Mesendoderm (in vitro differentiated cells): ENCODE data around the gene ATP13A5.
A peak's percentile ranks its signal among the peaks of the same experiment; 100 is the strongest.

Experiments used
- DNase-seq: peaks from one replicate; pipeline ENCODE4 v3.0.0; 2013
- H2AK5ac ChIP-seq: 2 replicates; pipeline ENCODE4 v1.6.1; 2013; ENCODE audit warnings: low read length, inconsistent platforms
- H2BK120ac ChIP-seq: 2 replicates; pipeline ENCODE4 v1.6.1; 2013; ENCODE audit warnings: low read depth, mild to moderate bottlenecking, low read length, moderate library complexity, mixed read lengths
- H2BK15ac ChIP-seq: replicated peaks from 2 replicates; pipeline ENCODE4 v1.6.1; 2013; ENCODE audit warnings: low read depth, mild to moderate bottlenecking, moderate library complexity
- H2BK5ac ChIP-seq: 2 replicates; pipeline ENCODE4 v1.6.1; 2013; ENCODE audit warnings: low read length, inconsistent platforms
- H3K18ac ChIP-seq: 2 replicates; pipeline ENCODE4 v1.6.1; 2013; ENCODE audit warnings: mild to moderate bottlenecking, low read length, mixed read lengths
- H3K23ac ChIP-seq: one replicate; pipeline ENCODE4 v1.6.1; 2013; ENCODE audit warnings: low read length
- H3K27ac ChIP-seq: 2 replicates; pipeline ENCODE4 v1.5.1; 2013; ENCODE audit warnings: low read depth, mild to moderate bottlenecking, inconsistent platforms, low read length, moderate library complexity
- H3K27me3 ChIP-seq: 2 replicates; pipeline ENCODE4 v1.6.1; 2013; ENCODE audit warnings: low read length, control low read depth, mild to moderate bottlenecking, inconsistent platforms; ENCODE audit not compliant: insufficient read depth, poor library complexity
- H3K36me3 ChIP-seq: 2 replicates; pipeline ENCODE4 v1.6.1; 2013; ENCODE audit warnings: low read length, inconsistent platforms; ENCODE audit not compliant: control insufficient read depth, insufficient read depth
- H3K4ac ChIP-seq: one replicate; pipeline ENCODE4 v1.6.1; 2013; ENCODE audit warnings: low read depth, mild to moderate bottlenecking, low read length, moderate library complexity
- H3K4me1 ChIP-seq: 2 replicates; pipeline ENCODE4 v1.6.1; 2013; ENCODE audit warnings: low read depth, low read length, inconsistent platforms; ENCODE audit not compliant: control insufficient read depth
- H3K4me2 ChIP-seq: 2 replicates; pipeline ENCODE4 v1.6.1; 2013; ENCODE audit warnings: low read length
- H3K4me3 ChIP-seq: 2 replicates; pipeline ENCODE4 v1.5.1; 2013; ENCODE audit warnings: mild to moderate bottlenecking, low read length
- H3K56ac ChIP-seq: one replicate; pipeline ENCODE4 v1.6.1; 2013; ENCODE audit warnings: low read length
- H3K79me1 ChIP-seq: 2 replicates; pipeline ENCODE4 v1.6.1; 2013; ENCODE audit warnings: low read length, inconsistent platforms
- H3K79me2 ChIP-seq: 2 replicates; pipeline ENCODE4 v1.6.1; 2013; ENCODE audit warnings: mild to moderate bottlenecking, low read length; ENCODE audit not compliant: control insufficient read depth, insufficient read depth
- H3K9ac ChIP-seq: 2 replicates; pipeline ENCODE4 v1.6.1; 2013; ENCODE audit warnings: low read length, inconsistent platforms
- H4K5ac ChIP-seq: one replicate; pipeline ENCODE4 v1.6.1; 2013; ENCODE audit warnings: low read length
- H4K8ac ChIP-seq: one replicate; pipeline ENCODE4 v1.6.1; 2013; ENCODE audit warnings: low read depth, mild to moderate bottlenecking, control low read depth, low read length, moderate library complexity
- WGBS: extraction: QIAGEN DNeasy Blood & Tissue Kit; methylation state at CpG from one replicate; pipeline ENCODE4 v1.1.7; 2013; ENCODE audit warnings: low lambda C conversion rate, missing lambda C conversion rate; ENCODE audit not compliant: insufficient coverage; ENCODE audit errors: extremely low coverage; 5-methylcytosine and 5-hydroxymethylcytosine counted together

Gene ATP13A5

DNA sequence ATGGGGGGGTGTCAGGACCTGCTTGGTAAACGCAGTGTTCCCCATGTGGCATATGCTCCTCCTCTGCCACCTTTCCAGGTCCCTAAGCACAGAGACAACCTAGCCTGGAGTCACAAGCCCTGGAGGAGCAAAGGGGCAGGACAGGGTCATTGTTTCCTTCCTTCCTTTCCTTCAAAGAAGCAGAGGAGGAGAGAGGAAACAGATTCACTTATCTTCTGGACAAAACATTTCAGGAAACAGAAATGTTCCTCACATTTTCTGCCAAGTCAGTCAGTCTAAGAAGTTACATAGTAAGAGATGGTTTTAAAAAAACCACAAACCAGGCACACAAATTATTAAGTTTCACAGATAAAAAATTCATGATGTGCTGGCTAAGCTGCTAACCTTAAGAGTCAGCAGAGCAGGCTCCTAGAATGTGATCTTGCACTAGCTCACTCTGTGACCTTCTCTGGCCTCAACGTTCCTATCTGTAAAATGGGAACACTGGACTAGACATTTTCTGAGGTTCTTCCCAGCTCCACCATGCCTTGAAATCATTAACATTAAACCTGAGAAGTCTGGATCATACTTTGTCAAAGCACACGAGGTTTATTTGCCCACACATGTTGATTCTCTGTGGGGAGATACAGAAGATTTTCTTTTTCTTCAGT lies 47.9 kb downstream of the ATP13A5 start:
- Histone ChIP-seq H2BK5ac (no peak overlapping the region), H3K79me2 (no peaks in the 10 kb centered on the region), H3K27me3 (no peaks in the 10 kb centered on the region), H3K79me1 (no peaks in the 10 kb centered on the region), H4K8ac (no peak overlapping the region), H3K4me1 (no peaks in the 10 kb centered on the region), H3K4ac (no peak overlapping the region), H3K4me3 (no peak overlapping the region), H3K18ac (no peak overlapping the region), H2AK5ac (no peak overlapping the region), H2BK120ac (no peak overlapping the region), H3K23ac (no peak overlapping the region), H4K5ac (no peak overlapping the region), H3K36me3 (no peaks in the 10 kb centered on the region), H3K27ac (no peak overlapping the region), H3K56ac (no peak overlapping the region), H2BK15ac (no peak overlapping the region), H3K9ac (no peak overlapping the region), H3K4me2 (no peak overlapping the region)
- no peak for DNase-seq
- WGBS: no CpG with 5 or more reads among the region's 3 CpGs

DNA sequence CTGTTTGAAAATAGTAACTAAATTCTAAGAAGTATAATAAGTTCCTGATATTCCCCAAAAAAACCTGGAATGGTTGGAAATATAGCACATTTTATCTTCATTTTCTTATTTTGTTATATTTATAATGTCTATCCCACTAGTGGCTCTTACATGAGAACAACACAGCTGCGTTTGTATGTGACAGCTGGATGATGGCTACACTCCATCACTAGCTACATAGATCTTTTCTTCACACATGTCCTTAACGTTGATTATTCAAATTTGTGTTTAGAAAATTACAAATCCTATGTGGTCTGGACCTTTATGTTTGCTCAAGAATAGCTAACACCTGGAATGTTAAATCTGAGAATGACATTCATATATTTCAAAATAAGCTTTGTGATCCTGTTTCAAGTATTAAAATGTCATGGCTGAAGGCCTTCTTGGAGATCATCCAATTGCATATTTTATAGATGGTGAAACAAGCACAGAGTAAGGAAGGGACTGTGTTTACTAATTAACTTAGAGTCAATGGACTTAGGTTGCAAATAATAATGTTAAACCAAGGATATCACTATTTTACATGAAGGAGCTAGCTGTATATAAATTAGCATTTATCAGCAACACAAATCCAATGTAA lies 60.8 kb downstream of the ATP13A5 start:
- no peaks in the 10 kb centered on the region for H3K79me2 ChIP-seq
- no peaks in the 10 kb centered on the region for H3K79me1 ChIP-seq
- no peak overlapping the region for H2BK15ac ChIP-seq
- no peaks in the 10 kb centered on the region for H3K27me3 ChIP-seq
- no peak overlapping the region for H3K56ac ChIP-seq
- H3K4me2 ChIP-seq: no peak overlapping the region
- DNase-seq: no peak
- no peak overlapping the region for H4K8ac ChIP-seq
- no peak overlapping the region for H4K5ac ChIP-seq
- no peak overlapping the region for H3K23ac ChIP-seq
- H2AK5ac ChIP-seq: no peak overlapping the region
- no peaks in the 10 kb centered on the region for H3K36me3 ChIP-seq
- H2BK5ac ChIP-seq: no peak overlapping the region
- no peak overlapping the region for H3K18ac ChIP-seq
- no peak overlapping the region for H3K9ac ChIP-seq
- H3K4ac ChIP-seq: no peak overlapping the region
- no CpG with 5 or more reads among the region's 2 CpGs for WGBS
- H3K27ac ChIP-seq: no peak overlapping the region
- no peak overlapping the region for H3K4me3 ChIP-seq
- no peak overlapping the region for H2BK120ac ChIP-seq
- H3K4me1 ChIP-seq: no peaks in the 10 kb centered on the region

DNA sequence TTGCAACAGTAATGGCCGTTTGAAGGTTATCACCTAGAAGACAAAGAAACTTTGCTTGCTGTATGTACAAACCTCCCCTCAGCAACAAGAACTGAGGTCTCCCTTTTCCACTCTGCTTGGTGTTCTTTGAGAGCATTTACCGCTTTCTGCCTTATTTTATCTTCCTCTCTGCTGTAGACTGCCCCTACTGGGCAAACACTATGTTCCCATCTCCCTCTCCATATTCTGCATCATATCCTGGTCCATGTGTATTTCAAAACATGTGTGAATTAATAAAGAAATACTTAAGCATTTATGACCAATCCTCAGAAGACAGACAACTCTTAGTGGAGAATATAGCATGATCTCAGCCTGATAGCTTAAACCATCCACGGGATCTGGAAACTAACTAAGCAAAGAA lies 64.4 kb downstream of the ATP13A5 start:
- Histone ChIP-seq H2BK120ac (no peak overlapping the region), H3K4me1 (no peaks in the 10 kb centered on the region), H3K79me2 (no peaks in the 10 kb centered on the region), H3K27ac (no peak overlapping the region), H2BK5ac (no peak overlapping the region), H2BK15ac (no peak overlapping the region), H4K5ac (no peak overlapping the region), H3K36me3 (no peaks in the 10 kb centered on the region), H3K79me1 (no peaks in the 10 kb centered on the region), H3K4me2 (no peak overlapping the region), H3K18ac (no peak overlapping the region), H3K9ac (no peak overlapping the region), H4K8ac (no peak overlapping the region), H3K4ac (no peak overlapping the region), H3K23ac (no peak overlapping the region), H3K4me3 (no peak overlapping the region), H2AK5ac (no peak overlapping the region), H3K27me3 (no peaks in the 10 kb centered on the region), H3K56ac (no peak overlapping the region)
- WGBS: no CpG with 5 or more reads among the region's 3 CpGs
- DNase-seq: peak; percentile 21

DNA sequence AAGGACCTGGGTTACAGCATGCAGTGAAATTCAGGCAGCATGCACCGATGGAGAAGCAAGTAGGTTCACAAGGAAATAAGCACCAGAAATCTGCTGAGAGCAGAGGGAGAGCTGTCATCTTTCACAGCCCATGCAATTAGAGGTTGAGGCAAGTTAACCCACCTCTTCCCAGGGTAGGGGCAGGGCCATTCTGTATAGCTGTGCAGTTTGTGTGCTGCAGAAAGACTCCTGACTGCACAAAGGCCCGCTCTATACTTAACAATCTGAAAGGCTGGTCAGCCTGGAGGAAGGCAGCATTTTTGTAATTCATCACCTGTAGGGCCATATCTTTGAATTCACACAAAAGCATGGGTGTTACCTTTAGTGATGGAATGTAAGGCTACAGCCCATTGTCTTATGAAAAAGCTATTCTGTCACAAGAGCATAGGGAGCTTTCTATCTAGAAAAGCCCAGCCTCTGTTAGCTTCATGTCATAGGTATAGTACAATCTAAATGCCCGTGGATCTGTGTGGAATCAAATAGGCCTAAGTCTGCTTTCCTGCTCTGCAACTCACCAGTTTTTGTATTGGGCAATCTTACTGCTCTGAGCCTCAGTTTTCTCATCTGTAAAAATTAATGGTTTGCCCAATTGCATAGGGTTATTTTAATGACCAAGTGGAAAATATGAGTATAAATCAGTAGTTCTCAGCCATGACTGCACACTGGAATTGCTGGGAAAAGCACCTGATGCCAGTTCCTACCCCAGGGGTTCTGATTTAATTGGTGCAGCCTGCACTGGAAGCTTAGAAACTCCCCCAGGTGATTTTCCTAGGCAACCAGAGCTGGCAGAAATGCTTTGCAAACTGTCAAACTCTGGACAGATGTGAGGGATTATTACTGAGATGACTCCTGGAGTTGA lies 65.2 kb downstream of the ATP13A5 start:
- Histone ChIP-seq H3K9ac (no peak overlapping the region), H4K8ac (no peak overlapping the region), H3K4me3 (no peak overlapping the region), H4K5ac (no peak overlapping the region), H3K27ac (no peak overlapping the region), H2BK15ac (no peak overlapping the region), H3K4ac (no peak overlapping the region), H2BK120ac (peak overlapping the region; percentile 45), H2BK5ac (no peak overlapping the region), H3K27me3 (no peaks in the 10 kb centered on the region), H3K79me2 (no peaks in the 10 kb centered on the region), H3K36me3 (no peaks in the 10 kb centered on the region), H3K23ac (no peak overlapping the region), H3K4me1 (no peaks in the 10 kb centered on the region), H3K56ac (no peak overlapping the region), H3K4me2 (no peak overlapping the region), H2AK5ac (no peak overlapping the region), H3K18ac (no peak overlapping the region), H3K79me1 (no peaks in the 10 kb centered on the region)
- DNase-seq: peak; percentile 34
- no CpG with 5 or more reads among the region's 3 CpGs for WGBS

DNA sequence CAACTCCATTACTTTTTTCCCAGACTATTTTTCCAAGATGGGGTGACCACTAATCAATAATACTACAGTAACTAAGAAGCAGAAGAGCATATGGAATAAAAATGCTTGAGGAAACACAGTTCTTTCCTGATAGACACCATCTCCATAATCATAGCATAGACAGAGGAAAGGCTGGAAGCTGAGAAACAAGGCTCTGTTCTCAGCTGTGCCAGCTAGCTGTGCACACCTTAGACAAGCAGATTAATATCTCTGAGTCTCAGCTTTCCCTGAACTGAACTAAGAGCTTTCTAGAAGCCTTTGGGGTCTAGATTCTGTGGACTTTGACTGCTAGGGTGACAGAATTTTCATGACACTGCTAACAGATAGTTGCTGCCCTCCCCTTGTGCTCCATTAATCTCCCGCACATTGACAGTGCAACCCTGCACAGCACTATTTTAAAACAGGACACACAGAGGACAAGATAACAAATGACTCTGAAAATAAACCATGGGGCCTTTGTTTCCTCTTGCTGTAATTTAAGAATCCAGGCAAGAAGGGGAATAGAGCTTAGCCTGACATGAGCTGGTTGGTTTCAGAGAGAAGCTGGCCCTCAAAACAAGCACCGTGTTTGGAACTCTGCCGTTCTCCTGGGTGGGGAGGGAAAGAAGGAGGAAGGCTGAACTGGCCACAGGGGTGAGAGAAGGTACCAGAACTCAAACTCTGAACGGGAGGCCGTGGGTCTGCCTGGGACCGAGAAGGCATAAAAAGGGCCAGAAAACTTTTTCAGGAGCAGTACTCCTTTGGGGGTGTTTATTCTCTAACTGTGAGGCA lies 67.4 kb downstream of the ATP13A5 start:
- WGBS: no CpG with 5 or more reads among the region's 6 CpGs

More for the DNA sequence above, 67.4 kb downstream of the ATP13A5 start:
- Histone ChIP-seq H3K18ac (no peak overlapping the region), H2AK5ac (no peak overlapping the region), H3K79me1 (no peaks in the 10 kb centered on the region), H2BK120ac (no peak overlapping the region), H3K4me1 (no peaks in the 10 kb centered on the region), H3K36me3 (no peaks in the 10 kb centered on the region), H3K4me3 (no peak overlapping the region), H2BK5ac (no peak overlapping the region), H3K9ac (no peak overlapping the region), H3K79me2 (no peaks in the 10 kb centered on the region), H3K4ac (no peak overlapping the region), H4K5ac (no peak overlapping the region), H3K27ac (no peak overlapping the region), H3K4me2 (no peak overlapping the region), H4K8ac (no peak overlapping the region), H3K27me3 (no peaks in the 10 kb centered on the region), H3K56ac (no peak overlapping the region), H3K23ac (no peak overlapping the region), H2BK15ac (no peak overlapping the region)
- no peak for DNase-seq
